Measurements from ENCODE around the gene MNT.
A peak's percentile ranks its signal among the peaks of the same experiment; 100 is the strongest.
"Not testable (repeated sequence)": the region's sequence is repeated elsewhere in the genome, so short reads cannot be mapped to it uniquely, and the experiment has no call there.

The MNT gene, protein sequence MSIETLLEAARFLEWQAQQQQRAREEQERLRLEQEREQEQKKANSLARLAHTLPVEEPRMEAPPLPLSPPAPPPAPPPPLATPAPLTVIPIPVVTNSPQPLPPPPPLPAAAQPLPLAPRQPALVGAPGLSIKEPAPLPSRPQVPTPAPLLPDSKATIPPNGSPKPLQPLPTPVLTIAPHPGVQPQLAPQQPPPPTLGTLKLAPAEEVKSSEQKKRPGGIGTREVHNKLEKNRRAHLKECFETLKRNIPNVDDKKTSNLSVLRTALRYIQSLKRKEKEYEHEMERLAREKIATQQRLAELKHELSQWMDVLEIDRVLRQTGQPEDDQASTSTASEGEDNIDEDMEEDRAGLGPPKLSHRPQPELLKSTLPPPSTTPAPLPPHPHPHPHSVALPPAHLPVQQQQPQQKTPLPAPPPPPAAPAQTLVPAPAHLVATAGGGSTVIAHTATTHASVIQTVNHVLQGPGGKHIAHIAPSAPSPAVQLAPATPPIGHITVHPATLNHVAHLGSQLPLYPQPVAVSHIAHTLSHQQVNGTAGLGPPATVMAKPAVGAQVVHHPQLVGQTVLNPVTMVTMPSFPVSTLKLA

GRCh38 chr17:2400877-2401425 is at the start of gene MNT:
Gene MNT, minus strand, starts transcription at chr17:2401060. Its CDS starts 348 bp downstream, at chr17:2400712.
- Mint-ChIP-seq H3K27ac (peak within 1 kb of the TSS; percentile 99), H3K27me3 (no peaks in the 10 kb centered on the region), H3K9me3 (no peaks in the 10 kb centered on the region), H3K4me1 (peaks cover 35% of the 10 kb centered on the region), H3K36me3 (peaks cover 3% of the 10 kb centered on the region), H3K4me3 (peak within 1 kb of the TSS; percentile 94)
- DNase-seq (ENCODE audit: low spot score in 2 of 2) = peak; percentile 92 to 95
- peak; percentile 50 for ATAC-seq (ENCODE audit: low read depth)

DNA sequence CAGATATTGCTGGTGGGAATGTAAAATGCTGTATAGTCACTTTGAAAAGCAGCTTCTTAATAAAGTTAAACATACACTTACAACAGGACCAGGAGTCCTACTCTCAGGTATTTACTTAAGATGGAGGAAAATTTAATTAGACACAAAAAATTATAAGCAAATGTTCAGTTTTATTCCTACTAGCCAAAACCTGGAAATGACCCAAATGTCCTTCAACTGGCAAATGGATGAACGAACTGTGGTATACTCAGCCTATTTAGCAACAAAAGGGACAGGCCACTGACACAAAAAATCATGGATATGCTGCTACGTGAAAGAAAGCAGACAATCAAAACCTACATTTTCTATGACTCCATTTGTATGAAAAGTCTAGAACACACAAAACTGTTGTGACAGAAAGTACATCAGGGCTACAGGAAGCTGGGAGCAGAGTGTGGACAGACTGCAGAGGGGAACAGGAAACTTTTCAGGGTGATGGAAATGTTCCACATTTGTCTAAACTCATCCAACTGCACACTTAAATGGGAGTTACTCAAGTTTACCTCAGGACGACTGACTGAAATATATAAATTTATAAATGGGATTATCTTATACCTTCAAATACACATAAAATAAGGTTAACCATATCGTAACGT is 49.3 kb upstream of the MNT start:
- ATAC-seq (ENCODE audit: low read depth) (no peak), DNase-seq (ENCODE audit: low spot score in 2 of 2) (no peak)
- H3K27me3 Mint-ChIP-seq = no peaks in the 10 kb centered on the region
- no peak overlapping the region for H3K27ac Mint-ChIP-seq
- no peak overlapping the region for H3K4me3 Mint-ChIP-seq
- H3K36me3 Mint-ChIP-seq = peaks cover 8% of the 10 kb centered on the region
- H3K4me1 Mint-ChIP-seq = peaks cover 5% of the 10 kb centered on the region
- no peaks in the 10 kb centered on the region for H3K9me3 Mint-ChIP-seq

- ATAC-seq (ENCODE audit: low read depth) = no peak
- DNase-seq (ENCODE audit: low spot score in 2 of 2) = no peak
- Mint-ChIP-seq H3K4me1 (peaks cover 5% of the 10 kb centered on the region), H3K9me3 (no peaks in the 10 kb centered on the region), H3K27me3 (no peaks in the 10 kb centered on the region), H3K36me3 (peaks cover 8% of the 10 kb centered on the region), H3K4me3 (no peak overlapping the region), H3K27ac (no peak overlapping the region)
Observed at GRCh38 chr17:2449486-2449885, 48.6 kb upstream of the MNT start.

- not testable (repeated sequence) for H3K36me3 Mint-ChIP-seq; H3K27ac Mint-ChIP-seq; H3K9me3 Mint-ChIP-seq; H3K27me3 Mint-ChIP-seq; H3K4me1 Mint-ChIP-seq; DNase-seq (ENCODE audit: low spot score in 2 of 2); H3K4me3 Mint-ChIP-seq; ATAC-seq (ENCODE audit: low read depth)
Observed at GRCh38 chr17:2447479-2447878, 46.6 kb upstream of the MNT start.

DNA sequence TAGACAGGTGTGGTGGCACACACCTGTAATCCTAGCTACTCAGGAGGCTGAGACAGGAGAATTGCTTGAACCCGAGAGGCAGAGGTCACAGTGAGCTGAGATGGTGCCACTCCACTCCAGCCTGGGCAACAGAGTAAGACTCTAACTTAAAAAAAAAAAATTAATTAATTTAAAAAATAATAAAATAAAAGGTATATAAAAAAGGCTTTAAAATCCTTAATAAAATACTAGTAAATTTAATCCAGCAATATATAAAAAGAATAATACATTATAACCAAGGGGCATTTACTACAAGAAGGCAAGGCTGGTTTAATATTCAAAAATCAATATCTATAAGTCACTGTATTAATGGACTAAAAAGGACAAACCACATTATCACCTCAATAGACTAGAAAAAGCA is 44.8 kb upstream of the MNT start:
- Mint-ChIP-seq H3K36me3 (peaks cover 13% of the 10 kb centered on the region), H3K4me1 (no peaks in the 10 kb centered on the region), H3K27me3 (no peaks in the 10 kb centered on the region), H3K27ac (no peak overlapping the region), H3K9me3 (no peaks in the 10 kb centered on the region), H3K4me3 (no peak overlapping the region)
- no peak for ATAC-seq (ENCODE audit: low read depth)
- no peak for DNase-seq (ENCODE audit: low spot score in 2 of 2)

DNA sequence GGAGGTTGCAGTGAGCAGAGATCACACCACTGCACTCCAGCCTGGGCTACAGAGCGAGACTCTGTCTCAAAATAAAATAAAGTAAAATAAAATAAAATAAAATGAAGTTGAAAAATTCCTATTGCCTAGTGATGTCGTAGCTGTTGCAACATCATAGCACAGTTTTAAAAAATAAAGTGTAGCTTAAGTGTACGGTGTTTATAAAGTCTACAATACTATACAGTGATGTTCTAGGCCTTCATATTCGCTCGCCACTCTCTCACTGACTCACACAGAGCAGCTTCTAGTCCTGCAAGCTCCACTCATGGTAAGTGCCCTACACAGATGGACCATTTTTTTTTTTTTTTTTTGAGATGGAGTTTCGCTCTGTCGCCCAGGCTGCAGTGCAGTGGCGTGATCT is 43.5 kb upstream of the MNT start:
- no peak for DNase-seq (ENCODE audit: low spot score in 2 of 2)

DNA sequence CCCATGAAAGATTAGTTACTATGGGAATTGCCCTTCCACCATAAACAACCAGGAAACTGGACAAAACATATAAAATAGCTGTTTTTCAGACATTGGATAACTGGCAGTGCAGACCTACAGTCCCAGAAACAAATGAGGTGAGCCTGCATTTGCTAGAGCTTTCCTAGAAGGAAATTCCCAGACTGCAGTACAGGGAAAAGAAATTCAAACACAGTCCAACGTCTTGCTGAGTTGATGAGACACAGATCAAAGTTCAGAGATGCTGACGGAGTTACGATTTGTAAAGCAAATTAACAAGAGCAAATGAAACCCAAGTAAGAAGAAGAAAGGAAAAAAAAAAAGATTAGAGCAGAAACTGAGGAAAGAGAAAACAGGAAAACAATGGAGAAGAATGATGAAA is 41.3 kb upstream of the MNT start:
- Mint-ChIP-seq H3K9me3 (no peaks in the 10 kb centered on the region), H3K27me3 (no peaks in the 10 kb centered on the region), H3K36me3 (peaks cover 19% of the 10 kb centered on the region), H3K4me3 (no peak overlapping the region), H3K27ac (no peak overlapping the region), H3K4me1 (no peaks in the 10 kb centered on the region)
- no peak for ATAC-seq (ENCODE audit: low read depth)
- no peak for DNase-seq (ENCODE audit: low spot score in 2 of 2)

More for the DNA sequence above, 43.5 kb upstream of the MNT start:
- Mint-ChIP-seq H3K4me1 (no peaks in the 10 kb centered on the region), H3K36me3 (peaks cover 13% of the 10 kb centered on the region), H3K9me3 (no peaks in the 10 kb centered on the region), H3K27ac (no peak overlapping the region), H3K4me3 (no peak overlapping the region), H3K27me3 (no peaks in the 10 kb centered on the region)
- no peak for ATAC-seq (ENCODE audit: low read depth)

GRCh38 chr17:2440930-2441329 is 40.1 kb upstream of the MNT start:
- no peak for ATAC-seq (ENCODE audit: low read depth)
- DNase-seq (ENCODE audit: low spot score in 2 of 2) = no peak
- no peak overlapping the region for H3K4me3 Mint-ChIP-seq
- peaks cover 22% of the 10 kb centered on the region for H3K36me3 Mint-ChIP-seq
- no peaks in the 10 kb centered on the region for H3K4me1 Mint-ChIP-seq
- no peak overlapping the region for H3K27ac Mint-ChIP-seq
- no peaks in the 10 kb centered on the region for H3K9me3 Mint-ChIP-seq
- no peaks in the 10 kb centered on the region for H3K27me3 Mint-ChIP-seq

GRCh38 chr17:2439997-2440396 is 39.1 kb upstream of the MNT start:
- not testable (repeated sequence) for ATAC-seq (ENCODE audit: low read depth); DNase-seq (ENCODE audit: low spot score in 2 of 2); H3K9me3 Mint-ChIP-seq; H3K4me1 Mint-ChIP-seq; H3K27ac Mint-ChIP-seq; H3K4me3 Mint-ChIP-seq; H3K27me3 Mint-ChIP-seq
- H3K36me3 Mint-ChIP-seq = peaks cover 25% of the 10 kb centered on the region

DNA sequence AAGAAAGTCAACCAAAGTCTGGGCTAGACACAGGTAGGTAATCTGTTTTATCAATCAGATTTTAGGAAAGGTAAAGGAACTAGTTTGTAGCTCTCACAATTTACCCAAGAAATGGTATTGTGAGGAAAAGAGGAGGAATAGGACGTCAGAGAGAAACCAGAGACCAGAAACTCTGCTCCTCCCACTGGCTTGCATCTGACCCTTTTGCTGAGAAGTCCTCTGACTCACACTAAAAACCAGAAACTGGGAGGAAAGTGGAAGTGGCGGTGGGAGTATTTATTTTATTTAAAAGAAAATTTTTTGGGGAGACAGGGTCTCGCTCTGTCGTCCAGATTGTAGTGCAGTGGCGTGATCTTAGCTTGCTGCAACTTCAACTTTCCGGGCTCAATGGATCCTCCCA is 38.0 kb upstream of the MNT start:
- DNase-seq (ENCODE audit: low spot score in 2 of 2) = no peak
- no peaks in the 10 kb centered on the region for H3K27me3 Mint-ChIP-seq
- no peak for ATAC-seq (ENCODE audit: low read depth)
- no peaks in the 10 kb centered on the region for H3K9me3 Mint-ChIP-seq
- no peak overlapping the region for H3K4me3 Mint-ChIP-seq
- H3K27ac Mint-ChIP-seq = no peak overlapping the region
- H3K36me3 Mint-ChIP-seq = peaks cover 26% of the 10 kb centered on the region
- no peaks in the 10 kb centered on the region for H3K4me1 Mint-ChIP-seq

DNA sequence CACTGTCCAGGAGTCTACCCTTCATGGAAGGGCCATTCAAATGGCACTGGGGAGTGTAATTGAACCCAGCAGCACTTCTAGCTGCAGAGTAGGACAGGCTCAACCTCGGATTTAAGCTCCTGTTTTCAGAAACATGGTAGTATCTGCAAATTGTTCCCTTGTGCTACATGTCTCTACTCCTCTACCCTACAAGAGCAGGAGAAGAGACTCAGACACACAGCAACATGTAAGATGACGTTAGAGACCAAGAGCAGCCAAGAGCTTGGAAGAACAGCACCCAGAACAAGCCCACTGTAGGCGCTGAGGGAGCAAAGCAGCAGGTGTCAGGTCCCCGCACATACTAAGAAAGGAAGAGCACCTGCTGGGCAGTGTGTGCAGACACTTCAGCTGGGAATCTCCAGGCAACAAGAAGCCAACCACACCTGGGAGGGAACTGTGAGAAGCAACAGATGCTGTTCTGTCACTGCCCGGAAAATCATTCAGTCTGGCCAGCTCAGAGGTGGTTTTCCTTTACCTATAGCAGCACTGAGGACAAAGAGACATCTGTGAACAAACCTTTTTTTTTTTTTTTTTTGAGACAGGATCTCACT is 35.6 kb upstream of the MNT start:
- peaks cover 31% of the 10 kb centered on the region for H3K36me3 Mint-ChIP-seq
- no peak for ATAC-seq (ENCODE audit: low read depth)

DNA sequence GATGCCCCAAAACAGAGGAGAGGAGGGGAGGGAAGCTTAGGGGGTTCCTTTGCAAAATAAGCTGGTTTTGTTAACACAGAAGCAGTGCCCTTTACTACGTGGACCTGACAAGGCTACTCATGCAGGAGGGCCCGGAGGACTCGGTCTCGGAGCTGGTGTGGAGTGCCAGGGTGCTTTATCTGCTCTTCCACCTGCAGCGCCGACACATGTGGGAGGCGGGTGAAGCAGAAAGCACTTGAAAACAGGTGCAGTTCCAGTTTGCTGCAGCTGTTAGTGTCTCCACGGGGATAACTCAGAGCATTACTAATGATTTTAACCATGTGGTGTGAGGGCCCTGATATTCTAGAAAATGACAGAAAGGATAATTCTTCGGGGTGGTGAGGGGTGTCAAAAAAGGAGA is 35.0 kb upstream of the MNT start:
- no peak overlapping the region for H3K27ac Mint-ChIP-seq
- ATAC-seq (ENCODE audit: low read depth) = no peak
- no peaks in the 10 kb centered on the region for H3K9me3 Mint-ChIP-seq
- no peak for DNase-seq (ENCODE audit: low spot score in 2 of 2)
- no peaks in the 10 kb centered on the region for H3K4me1 Mint-ChIP-seq
- no peak overlapping the region for H3K4me3 Mint-ChIP-seq
- no peaks in the 10 kb centered on the region for H3K27me3 Mint-ChIP-seq
- peaks cover 27% of the 10 kb centered on the region for H3K36me3 Mint-ChIP-seq

More for the DNA sequence above, 35.6 kb upstream of the MNT start:
- no peaks in the 10 kb centered on the region for H3K27me3 Mint-ChIP-seq
- no peak overlapping the region for H3K4me3 Mint-ChIP-seq
- H3K9me3 Mint-ChIP-seq = no peaks in the 10 kb centered on the region
- H3K27ac Mint-ChIP-seq = peak overlapping the region; percentile 49
- H3K4me1 Mint-ChIP-seq = no peaks in the 10 kb centered on the region
- no peak for DNase-seq (ENCODE audit: low spot score in 2 of 2)

DNA sequence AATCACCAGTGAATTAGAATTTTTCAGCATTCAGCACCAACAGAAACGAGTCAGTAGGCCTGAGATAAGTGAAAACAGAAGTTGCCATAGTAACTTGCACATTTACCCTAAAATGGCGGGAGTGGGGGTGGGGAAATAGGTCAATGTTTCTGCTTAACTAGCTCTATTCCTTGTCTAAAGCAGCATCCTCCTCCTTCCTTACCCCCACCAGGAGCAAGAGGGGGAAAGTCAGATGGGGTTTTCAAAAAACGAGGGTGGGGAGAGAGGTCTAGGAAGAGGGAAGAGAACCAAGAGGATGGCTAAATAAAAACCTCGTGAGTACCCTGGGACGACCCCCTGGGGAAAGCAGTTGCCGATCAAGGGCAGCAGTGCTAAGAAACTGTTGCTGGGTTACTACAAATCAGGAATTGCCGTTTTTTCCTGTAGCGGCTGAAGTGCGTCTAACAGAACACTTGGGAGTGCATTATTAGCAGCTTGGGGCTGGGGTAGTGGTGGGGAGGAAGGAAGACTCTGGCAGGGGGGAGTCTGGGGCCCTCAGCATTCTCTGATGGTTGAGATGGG is 34.4 kb upstream of the MNT start:
- H3K36me3 Mint-ChIP-seq = peaks cover 27% of the 10 kb centered on the region
- DNase-seq (ENCODE audit: low spot score in 2 of 2) (no peak), ATAC-seq (ENCODE audit: low read depth) (no peak)
- H3K9me3 Mint-ChIP-seq = no peaks in the 10 kb centered on the region
- no peak overlapping the region for H3K4me3 Mint-ChIP-seq
- peak overlapping the region; percentile 56 for H3K27ac Mint-ChIP-seq
- no peaks in the 10 kb centered on the region for H3K27me3 Mint-ChIP-seq
- no peaks in the 10 kb centered on the region for H3K4me1 Mint-ChIP-seq

- Mint-ChIP-seq H3K9me3 (no peaks in the 10 kb centered on the region), H3K4me1 (no peaks in the 10 kb centered on the region), H3K27me3 (no peaks in the 10 kb centered on the region), H3K27ac (no peak overlapping the region), H3K4me3 (no peak overlapping the region), H3K36me3 (peaks cover 28% of the 10 kb centered on the region)
- ATAC-seq (ENCODE audit: low read depth) (no peak), DNase-seq (ENCODE audit: low spot score in 2 of 2) (no peak)
Observed at GRCh38 chr17:2433696-2434095, 32.8 kb upstream of the MNT start.
